Tibial nerve (tissue), 4 donors: ENCODE results near the gene STAT4. TPM values are rescaled to one million over a fixed set of nuclear protein-coding genes. Genes with fewer than 3 reads are reported as not detected.
A peak's percentile ranks its signal among the peaks of the same experiment; 100 is the strongest.

Experiments used
- DNase-seq, 2 donors: peaks; one replicate each; pipeline ENCODE4 v3.0.0-alpha.2; 2019; ENCODE audit warnings: low spot score in 2 of 2
- H3K27ac ChIP-seq, 4 donors: fragments of 200-600 bp; sonication (generic) in 3 of 4; one replicate each; pipeline ENCODE4 v1.5.1; 2017 to 2019; ENCODE audit warnings: mild to moderate bottlenecking in 1 of 4
- H3K27me3 ChIP-seq, 2 donors: fragments of 200-600 bp; sonication (generic) in 1 of 2; one replicate each; pipeline versions ENCODE4 v1.5.1 to v1.6.0; 2017 to 2019
- H3K36me3 ChIP-seq, 3 donors: fragments of 200-600 bp; sonication (generic); one replicate each; pipeline ENCODE4 v1.5.1; 2018 to 2019
- H3K4me1 ChIP-seq, 4 donors: fragments of 200-600 bp; sonication (generic) in 3 of 4; one replicate each; pipeline ENCODE4 v1.5.1; 2017 to 2019
- H3K4me3 ChIP-seq, 4 donors: fragments of 200-600 bp; sonication (generic) in 3 of 4; one replicate each; pipeline ENCODE4 v1.5.1; 2017 to 2019; ENCODE audit warnings: mild to moderate bottlenecking in 1 of 4, moderate library complexity in 1 of 4
- H3K9me3 ChIP-seq, 4 donors: fragments of 200-600 bp; sonication (generic) in 3 of 4; one replicate each; pipeline ENCODE4 v1.5.1; 2017 to 2019
- EP300 ChIP-seq, 2 donors: sonication (generic); formaldehyde crosslinking; IDR thresholded peaks; one replicate each; pipeline ENCODE4 v1.6.1; 2017; ENCODE audit warnings: antibody characterized with exemption in 2 of 2, mild to moderate bottlenecking in 1 of 2
- POLR2A ChIP-seq, 2 donors: fragments of 450-650 bp; IDR thresholded peaks; one replicate each; pipeline ENCODE4 v1.6.1; 2017; ENCODE audit warnings: antibody characterized with exemption in 2 of 2, mild to moderate bottlenecking in 2 of 2, moderate library complexity in 2 of 2
- WGBS, 2 donors: methylation state at CpG; one replicate each; pipeline ENCODE4 v1.1.5; 2018; 5-methylcytosine and 5-hydroxymethylcytosine counted together
- small RNA-seq: library from RNA; depleted of rRNA; stranded (forward); fragments of <200 nt; gene quantifications from one replicate; pipeline ENCODE3, GENCODE V24; 2016
- total RNA-seq, 4 donors: library from RNA; depleted of rRNA; stranded (reverse); fragments of >200 nt; gene quantifications; one replicate each; pipeline ENCODE4 v1.1.0, GENCODE V29; 2016
- TF ChIP-seq, protein P1 (sequence below), 5 experiments: fragments of 200-600 bp in 3 of 5; fragments of 450-650 bp in 2 of 5; sonication (generic) in 3 of 5; IDR thresholded peaks; one replicate each; pipeline ENCODE4 v1.5.1; 2016 to 2019; ENCODE audit warnings: antibody characterized with exemption in 5 of 5, mild to moderate bottlenecking in 3 of 5, moderate library complexity in 2 of 5

Gene STAT4
- total RNA-seq, 4 donors from 2014 or later, result 0.39 to 4.2 (median 2.3) TPM; not detected in 1

DNA sequence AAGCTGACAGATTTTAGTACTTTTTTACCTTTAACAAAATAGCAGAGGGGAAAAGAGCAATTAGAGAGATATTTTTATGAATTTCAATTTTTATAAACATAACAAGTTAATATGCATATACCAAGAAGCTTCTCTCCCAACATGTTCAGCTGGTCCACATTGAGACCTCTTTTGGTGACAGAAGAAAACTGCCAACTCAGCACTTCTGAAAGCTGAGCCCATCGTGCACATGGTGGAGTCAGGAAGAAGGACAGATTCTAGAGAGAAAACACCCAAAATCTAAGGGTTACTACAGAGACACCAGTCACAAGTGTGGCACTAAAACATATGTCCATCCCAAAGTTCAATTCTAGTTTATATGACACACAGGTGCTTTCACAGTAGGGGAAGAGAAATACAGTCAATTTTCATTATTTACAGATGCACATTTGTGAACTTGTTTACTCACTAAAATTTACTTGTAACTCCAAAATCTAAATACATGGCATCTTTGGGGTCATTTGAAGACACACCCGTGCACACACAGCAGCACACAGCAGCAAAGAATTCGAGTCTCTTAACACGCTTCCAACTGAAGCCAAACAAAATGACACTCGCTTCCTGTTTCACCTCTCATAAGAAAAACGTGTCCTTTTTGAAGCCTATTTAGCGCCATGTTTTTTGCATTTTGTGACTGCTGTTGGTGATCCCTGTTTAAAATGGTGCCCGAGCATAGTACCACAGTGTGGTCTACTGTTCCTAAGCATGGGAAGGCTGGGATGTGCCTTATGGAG lies 168.3 kb downstream of the STAT4 start:
- Histone ChIP-seq H3K36me3 (peaks cover 4 to 99% (median 20%) of the 10 kb centered on the region in 3 donors), H3K4me1 (peaks cover 0 to 13% (median 0%) of the 10 kb centered on the region in 4 donors), H3K4me3 (no peak overlapping the region), H3K9me3 (no peaks in the 10 kb centered on the region), H3K27me3 (no peaks in the 10 kb centered on the region), H3K27ac (no peak overlapping the region)
- WGBS, 2 donors, result 92 to 95% methylated on average over 8 of the region's 8 CpGs
- no peak for TF ChIP-seq POLR2A (IDR thresholded peaks at IDR 0.05)
- DNase-seq, result no peak

DNA sequence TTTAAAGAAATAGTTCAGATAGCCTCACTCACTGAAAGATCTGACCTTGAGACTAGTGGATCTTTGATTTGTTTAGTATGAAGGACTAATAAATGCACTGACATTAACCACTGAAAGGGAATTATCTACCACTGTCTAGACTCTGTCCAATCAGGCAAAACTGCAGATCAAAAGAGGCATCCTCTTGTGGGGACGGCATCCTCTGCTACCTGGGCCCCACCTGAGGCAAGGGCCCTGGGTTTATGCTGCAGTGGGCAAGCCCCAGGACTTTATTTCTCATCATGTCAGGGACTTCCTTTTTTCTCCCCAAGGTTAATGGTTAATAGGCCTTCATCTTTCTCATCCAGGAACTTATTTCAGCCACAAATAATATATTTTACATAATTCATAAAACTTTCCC lies 169.1 kb downstream of the STAT4 start:
- no peak overlapping the region for H3K4me3 ChIP-seq
- 89 to 100% methylated on average over 1 of the region's 1 CpG for WGBS, 2 donors

DNA sequence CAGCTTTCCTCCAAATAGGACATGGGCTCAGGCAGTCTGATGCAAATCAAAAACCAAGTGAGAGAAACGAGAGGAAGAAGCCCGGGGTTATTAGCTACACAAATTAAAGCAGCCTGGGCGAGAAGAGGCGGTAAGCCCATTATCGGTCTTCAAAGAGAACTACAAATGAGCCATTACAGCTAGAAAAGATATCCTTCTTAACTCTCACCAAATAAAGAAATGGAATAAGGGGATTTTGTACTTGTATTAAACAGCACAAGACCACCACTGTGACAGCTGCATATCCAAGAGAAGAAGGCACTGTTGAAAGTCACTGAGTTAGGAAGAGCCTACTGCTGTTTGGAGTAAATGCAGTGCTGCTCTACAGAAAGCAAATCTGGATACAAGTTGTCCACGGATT lies 169.5 kb downstream of the STAT4 start:
- Histone ChIP-seq H3K27ac (no peak overlapping the region), H3K9me3 (no peaks in the 10 kb centered on the region), H3K4me1 (peaks cover 0 to 13% (median 0%) of the 10 kb centered on the region in 4 donors), H3K36me3 (peaks cover 4 to 99% (median 9%) of the 10 kb centered on the region in 3 donors), H3K4me3 (no peak overlapping the region), H3K27me3 (no peaks in the 10 kb centered on the region)
- no peak for DNase-seq
- no peak for TF ChIP-seq EP300 (IDR thresholded peaks at IDR 0.05)
- TF ChIP-seq, protein P1, sequence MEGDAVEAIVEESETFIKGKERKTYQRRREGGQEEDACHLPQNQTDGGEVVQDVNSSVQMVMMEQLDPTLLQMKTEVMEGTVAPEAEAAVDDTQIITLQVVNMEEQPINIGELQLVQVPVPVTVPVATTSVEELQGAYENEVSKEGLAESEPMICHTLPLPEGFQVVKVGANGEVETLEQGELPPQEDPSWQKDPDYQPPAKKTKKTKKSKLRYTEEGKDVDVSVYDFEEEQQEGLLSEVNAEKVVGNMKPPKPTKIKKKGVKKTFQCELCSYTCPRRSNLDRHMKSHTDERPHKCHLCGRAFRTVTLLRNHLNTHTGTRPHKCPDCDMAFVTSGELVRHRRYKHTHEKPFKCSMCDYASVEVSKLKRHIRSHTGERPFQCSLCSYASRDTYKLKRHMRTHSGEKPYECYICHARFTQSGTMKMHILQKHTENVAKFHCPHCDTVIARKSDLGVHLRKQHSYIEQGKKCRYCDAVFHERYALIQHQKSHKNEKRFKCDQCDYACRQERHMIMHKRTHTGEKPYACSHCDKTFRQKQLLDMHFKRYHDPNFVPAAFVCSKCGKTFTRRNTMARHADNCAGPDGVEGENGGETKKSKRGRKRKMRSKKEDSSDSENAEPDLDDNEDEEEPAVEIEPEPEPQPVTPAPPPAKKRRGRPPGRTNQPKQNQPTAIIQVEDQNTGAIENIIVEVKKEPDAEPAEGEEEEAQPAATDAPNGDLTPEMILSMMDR (IDR thresholded peaks at IDR 0.05), result no peak
- no peak for TF ChIP-seq POLR2A (IDR thresholded peaks at IDR 0.05)
- 85 to 93% methylated on average over 6 of the region's 6 CpGs for WGBS, 2 donors

More for the DNA sequence above, 169.1 kb downstream of the STAT4 start:
- Histone ChIP-seq H3K4me1 (peaks cover 0 to 13% (median 0%) of the 10 kb centered on the region in 4 donors), H3K27ac (no peak overlapping the region), H3K36me3 (peaks cover 4 to 99% (median 13%) of the 10 kb centered on the region in 3 donors), H3K27me3 (no peaks in the 10 kb centered on the region), H3K9me3 (no peaks in the 10 kb centered on the region)
- TF ChIP-seq EP300 (IDR thresholded peaks at IDR 0.05) (no peak), POLR2A (IDR thresholded peaks at IDR 0.05) (no peak)
- TF ChIP-seq, protein P1 (IDR thresholded peaks at IDR 0.05), result no peak
- DNase-seq, result no peak

DNA sequence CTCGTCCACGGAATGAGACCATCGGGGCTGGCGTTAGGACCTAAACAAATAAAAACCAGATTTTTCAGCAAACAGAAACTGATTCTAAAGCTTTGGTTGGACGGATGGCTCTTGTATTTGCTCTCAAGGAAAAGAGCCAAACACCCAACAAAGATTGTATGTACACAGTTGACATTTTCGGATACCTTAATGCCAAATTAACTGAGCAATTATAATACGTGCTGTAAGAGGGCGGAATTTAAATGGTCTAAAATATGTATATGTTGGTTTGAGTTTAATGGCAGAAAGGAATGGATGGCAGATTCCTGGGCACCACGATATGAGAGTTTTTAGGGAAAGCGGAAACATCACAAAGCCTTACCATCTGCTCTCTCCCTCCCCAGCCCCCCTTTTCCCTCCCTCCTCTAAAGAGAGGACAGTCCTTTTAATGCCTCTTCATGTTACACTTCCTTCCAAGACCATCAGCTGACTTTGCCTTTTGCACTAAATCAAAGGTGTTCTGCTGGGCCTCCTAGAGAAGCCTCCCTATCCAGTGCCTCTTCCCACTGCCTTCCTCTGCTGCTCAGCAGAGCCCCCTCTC lies 170.1 kb downstream of the STAT4 start:
- TF ChIP-seq, protein P1 (IDR thresholded peaks at IDR 0.05), result no peak
- TF ChIP-seq POLR2A (IDR thresholded peaks at IDR 0.05) (no peak), EP300 (IDR thresholded peaks at IDR 0.05) (no peak)
- Histone ChIP-seq H3K27ac (peak overlapping the region in 2 of 4 donors; percentile 18 to 42), H3K9me3 (no peaks in the 10 kb centered on the region), H3K27me3 (no peaks in the 10 kb centered on the region), H3K36me3 (peaks cover 4 to 99% (median 10%) of the 10 kb centered on the region in 3 donors), H3K4me1 (peaks cover 0 to 13% (median 0%) of the 10 kb centered on the region in 4 donors), H3K4me3 (no peak overlapping the region)
- WGBS, 2 donors, result 76% methylated on average over 10 of the region's 10 CpGs
- no peak for DNase-seq

DNA sequence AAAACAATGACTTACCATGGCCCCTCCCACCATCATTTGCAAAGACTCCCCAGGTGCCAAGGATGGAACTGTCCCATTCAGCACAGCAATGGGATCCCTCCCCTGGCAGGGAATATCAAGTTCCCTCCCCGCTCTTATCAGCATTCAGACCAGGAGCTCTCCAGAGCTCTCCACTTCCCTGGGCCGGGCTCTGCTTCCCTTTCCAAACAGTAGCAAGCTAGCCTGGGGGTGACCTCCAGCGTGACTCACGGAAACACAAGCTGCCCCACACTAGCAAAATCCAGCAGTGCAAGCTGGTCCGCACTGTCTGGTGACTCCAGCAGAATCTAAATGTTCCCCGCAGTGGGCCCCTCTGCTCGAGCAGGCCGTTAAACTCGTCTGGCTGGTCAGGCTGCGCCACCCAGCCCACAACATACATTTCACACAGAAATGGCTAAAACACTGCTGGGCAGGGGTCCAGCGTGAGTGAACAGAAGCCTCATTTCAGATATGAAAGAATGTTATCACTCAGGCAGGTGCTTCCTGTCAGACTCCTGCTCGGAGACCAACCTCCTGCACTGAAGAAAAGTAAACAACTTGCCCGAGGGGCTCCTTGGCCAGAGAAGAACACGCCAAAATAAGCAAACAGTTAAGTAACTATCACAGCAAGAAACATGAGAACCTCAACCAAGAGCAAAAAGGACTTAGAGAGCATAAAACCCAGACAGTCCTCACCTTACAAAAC lies 170.7 kb downstream of the STAT4 start:
- H3K4me1 ChIP-seq, result peaks cover 0 to 13% (median 0%) of the 10 kb centered on the region in 4 donors
- no peak overlapping the region for H3K4me3 ChIP-seq
- TF ChIP-seq, protein P1 (IDR thresholded peaks at IDR 0.05), result no peak
- TF ChIP-seq POLR2A (IDR thresholded peaks at IDR 0.05) (no peak), EP300 (IDR thresholded peaks at IDR 0.05) (peak in 1 of 2 donors; percentile 31)
- H3K27ac ChIP-seq, result peak overlapping the region in 3 of 4 donors; percentile 18 to 42 (median 35)
- H3K27me3 ChIP-seq, result no peaks in the 10 kb centered on the region
- H3K9me3 ChIP-seq, result no peaks in the 10 kb centered on the region
- WGBS, 2 donors, result 42 to 64% methylated on average over 11 to 13 of the region's 14 CpGs
- H3K36me3 ChIP-seq, result peaks cover 4 to 99% (median 14%) of the 10 kb centered on the region in 3 donors
- peak in 1 of 2 donors; percentile 29 for DNase-seq

Small RNA genes lying within 50 kb of the gene (small RNA-seq; reads per million reads assigned to genes)
- not detected for gene RNU6-959P

Other genes starting within 250 kb of the STAT4 start
- gene STAT1, start 136.8 kb downstream of the STAT4 start, total RNA-seq, result 10 to 100 TPM; 40.2 to 73.9 (median 65.6) TPM
- 10 to 100 TPM; 27.9 to 44.4 (median 36.8) TPM for gene MYO1B, start 94.4 kb upstream of the STAT4 start, total RNA-seq